ENCODE measurements around the gene E2F2.

Gene E2F2, protein sequence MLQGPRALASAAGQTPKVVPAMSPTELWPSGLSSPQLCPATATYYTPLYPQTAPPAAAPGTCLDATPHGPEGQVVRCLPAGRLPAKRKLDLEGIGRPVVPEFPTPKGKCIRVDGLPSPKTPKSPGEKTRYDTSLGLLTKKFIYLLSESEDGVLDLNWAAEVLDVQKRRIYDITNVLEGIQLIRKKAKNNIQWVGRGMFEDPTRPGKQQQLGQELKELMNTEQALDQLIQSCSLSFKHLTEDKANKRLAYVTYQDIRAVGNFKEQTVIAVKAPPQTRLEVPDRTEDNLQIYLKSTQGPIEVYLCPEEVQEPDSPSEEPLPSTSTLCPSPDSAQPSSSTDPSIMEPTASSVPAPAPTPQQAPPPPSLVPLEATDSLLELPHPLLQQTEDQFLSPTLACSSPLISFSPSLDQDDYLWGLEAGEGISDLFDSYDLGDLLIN

DNA sequence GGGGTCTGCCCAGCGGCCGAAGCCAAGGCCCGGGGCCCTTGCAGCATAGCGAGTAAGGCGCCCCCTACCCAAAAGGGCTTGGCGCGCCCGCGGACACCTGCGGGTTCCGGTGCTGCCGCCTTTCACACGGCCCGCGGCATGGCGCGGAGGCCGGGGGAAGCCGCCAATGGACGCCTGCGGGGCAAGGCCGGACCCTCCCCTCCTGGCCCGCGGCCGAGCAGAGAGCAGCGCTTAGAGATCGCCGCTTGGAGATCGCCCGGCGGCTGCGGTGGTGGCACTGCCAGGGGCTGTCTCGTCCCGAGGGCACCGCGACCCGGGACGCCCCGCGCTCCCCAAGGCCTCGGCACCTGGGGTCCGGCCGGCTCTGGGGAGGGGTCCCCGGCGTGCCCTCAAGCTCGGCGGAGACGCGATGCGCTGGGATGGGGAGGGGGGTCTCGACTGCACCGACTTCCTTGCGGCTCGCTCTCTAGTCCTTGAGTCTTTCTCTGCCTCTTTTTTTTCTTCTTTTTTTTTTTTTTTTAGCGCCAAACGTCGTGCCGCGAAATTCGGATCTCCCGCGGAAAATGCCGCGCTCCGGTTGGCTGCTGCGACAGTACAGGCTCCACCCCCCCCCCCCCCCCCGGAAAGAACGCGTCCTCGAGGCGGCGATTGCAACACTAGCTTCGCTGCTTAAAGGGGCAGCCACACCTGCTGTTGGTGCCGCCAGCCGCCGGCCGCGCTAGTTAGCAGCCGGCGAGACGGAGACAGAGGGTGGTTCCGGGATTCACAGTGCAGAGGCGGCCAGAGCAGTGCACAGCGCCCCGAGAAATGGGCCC, at the start of gene E2F2:
TSS of gene E2F2 (minus strand) at position 487 of the 815 bp plus-strand sequence. CDS start at position 47, 440 bp downstream.
- peak; percentile 93 for DNase-seq (ENCODE audit: low read depth, low spot score)

- no peak for DNase-seq (ENCODE audit: low read depth, low spot score)
These were observed 47.9 kb upstream of the E2F2 start for GRCh38 chr1:23578997-23579363.

DNA sequence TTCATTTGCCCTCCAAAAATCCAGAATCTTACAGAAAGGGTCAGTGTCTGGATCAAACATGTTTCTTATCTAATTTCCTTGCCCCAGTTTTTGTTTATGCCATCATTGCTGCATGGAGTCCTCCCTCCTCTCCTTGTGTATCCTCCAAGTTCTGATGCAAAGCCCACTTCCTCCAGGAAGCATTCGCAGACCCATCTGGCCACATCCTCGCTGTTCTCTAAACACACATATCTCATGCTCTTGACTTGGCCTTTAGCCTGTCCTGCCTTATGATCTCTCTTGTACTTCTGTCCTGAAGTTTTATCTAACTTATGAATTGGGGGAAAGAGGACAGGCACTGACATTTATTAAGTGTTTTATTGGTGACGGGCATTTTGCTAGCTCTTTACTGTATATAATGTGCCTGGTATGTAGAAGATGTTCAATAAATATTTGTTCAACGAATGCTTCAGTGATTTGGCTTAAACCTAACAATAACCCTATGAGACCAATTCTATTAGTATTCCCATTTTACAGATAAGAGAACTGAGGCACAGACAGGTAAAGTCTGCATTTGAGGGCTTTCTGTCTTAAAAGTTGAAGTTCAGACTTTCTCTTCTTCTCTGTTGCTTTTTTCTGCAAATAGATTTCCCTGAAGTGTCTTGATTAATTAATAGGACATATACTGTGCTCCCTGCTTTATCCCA, 47.4 kb upstream of the E2F2 start:
- no peak for DNase-seq (ENCODE audit: low read depth, low spot score)

GRCh38 chr1:23577056-23578004, 46.3 kb upstream of the E2F2 start:
- peak; percentile 48 for DNase-seq (ENCODE audit: low read depth, low spot score)

- DNase-seq (ENCODE audit: low read depth, low spot score), result no peak
These were observed 45.5 kb upstream of the E2F2 start for GRCh38 chr1:23576338-23577055.

DNA sequence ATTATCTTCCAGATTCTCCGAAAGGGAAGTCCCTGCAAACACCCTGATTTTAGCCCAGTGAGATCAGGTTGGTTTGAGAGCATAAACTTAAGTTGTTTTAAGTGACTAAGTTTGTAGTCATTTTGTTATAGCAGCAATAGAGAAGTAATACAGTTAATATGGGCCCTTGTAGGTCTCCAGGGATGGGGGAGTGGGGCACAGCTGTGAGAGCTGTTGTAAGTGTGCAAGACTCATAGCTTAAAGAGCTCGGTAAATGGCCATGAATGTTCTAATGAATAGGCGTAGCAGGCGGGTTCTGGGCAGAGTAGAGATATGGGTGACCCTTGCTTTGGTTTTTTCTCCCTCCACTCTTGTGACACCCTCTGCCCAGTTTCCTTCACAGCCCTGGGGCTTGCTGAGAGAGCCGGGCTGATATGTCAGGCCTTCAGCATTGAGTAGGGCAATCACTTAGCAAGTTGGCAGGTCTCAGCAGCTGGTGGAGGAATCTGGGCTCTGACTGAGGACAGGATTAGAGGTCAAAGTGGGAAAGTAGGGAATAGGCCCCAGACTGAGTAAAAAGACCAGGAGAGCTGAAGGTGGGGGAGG, 44.3 kb upstream of the E2F2 start:
- DNase-seq (ENCODE audit: low read depth, low spot score), result no peak

GRCh38 chr1:23574265-23574754, 43.3 kb upstream of the E2F2 start:
- DNase-seq (ENCODE audit: low read depth, low spot score), result peak; percentile 63

DNA sequence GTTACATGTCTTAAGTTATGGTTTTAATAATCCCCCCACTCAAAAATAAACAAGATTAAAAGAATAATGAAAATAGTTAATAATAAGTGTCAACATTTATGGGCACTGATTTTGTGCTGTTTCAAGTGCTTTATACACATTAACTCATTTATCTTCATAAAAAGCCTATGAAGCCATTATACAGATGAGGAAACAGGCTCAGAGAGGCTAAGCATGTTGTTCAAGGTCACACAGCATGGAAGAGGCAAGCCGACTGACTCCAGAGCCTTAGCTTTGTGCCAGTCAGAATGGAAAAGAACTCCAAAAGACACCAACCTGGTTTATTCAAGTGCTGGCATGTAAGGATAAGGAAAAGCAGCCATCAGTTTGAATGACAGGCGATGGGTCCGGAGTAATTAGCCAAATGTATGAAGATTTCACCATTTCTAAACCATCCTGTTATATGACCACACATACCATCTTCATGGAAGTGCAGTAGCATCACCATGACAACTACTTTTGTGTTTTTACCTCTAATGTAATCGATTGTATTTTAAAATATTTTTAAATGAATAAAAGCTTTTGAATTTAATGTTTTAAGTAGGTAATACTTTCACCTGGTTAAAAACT, 42.6 kb upstream of the E2F2 start:
- DNase-seq (ENCODE audit: low read depth, low spot score), result no peak

- no peak for DNase-seq (ENCODE audit: low read depth, low spot score)
These were observed 40.4 kb upstream of the E2F2 start for GRCh38 chr1:23571465-23571864.

DNA sequence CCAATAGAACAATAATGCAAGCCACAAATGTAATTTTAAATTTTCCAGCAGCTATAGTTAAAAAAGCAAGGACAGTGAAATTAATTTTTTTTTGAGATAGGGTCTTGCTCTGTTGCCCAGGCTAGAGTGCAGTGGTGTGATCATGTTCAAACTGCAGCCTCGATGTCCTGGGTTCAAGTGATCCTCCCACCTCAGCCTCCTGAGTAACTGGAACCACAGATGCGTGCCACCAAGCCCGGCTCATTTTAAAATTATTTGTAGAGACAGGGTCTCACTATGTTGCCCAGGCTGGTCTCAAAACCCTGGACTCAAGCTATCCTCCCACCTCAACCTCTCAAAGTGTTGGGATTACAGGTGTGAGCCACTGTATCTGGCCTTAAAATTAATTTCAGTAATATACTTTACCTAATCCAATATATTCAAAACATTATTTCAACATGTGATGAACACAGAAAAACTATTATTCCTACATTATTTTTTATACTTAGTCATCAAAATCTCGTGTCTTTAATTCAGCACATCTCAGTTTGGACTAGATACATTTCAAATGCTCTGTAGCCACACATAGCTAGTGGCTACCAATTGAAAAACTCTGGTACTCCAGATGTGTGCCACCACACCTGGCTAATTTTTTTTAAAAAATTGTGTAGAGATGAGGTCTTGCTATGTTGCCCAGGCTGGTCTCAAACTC, 39.1 kb upstream of the E2F2 start:
- DNase-seq (ENCODE audit: low read depth, low spot score), result no peak

DNA sequence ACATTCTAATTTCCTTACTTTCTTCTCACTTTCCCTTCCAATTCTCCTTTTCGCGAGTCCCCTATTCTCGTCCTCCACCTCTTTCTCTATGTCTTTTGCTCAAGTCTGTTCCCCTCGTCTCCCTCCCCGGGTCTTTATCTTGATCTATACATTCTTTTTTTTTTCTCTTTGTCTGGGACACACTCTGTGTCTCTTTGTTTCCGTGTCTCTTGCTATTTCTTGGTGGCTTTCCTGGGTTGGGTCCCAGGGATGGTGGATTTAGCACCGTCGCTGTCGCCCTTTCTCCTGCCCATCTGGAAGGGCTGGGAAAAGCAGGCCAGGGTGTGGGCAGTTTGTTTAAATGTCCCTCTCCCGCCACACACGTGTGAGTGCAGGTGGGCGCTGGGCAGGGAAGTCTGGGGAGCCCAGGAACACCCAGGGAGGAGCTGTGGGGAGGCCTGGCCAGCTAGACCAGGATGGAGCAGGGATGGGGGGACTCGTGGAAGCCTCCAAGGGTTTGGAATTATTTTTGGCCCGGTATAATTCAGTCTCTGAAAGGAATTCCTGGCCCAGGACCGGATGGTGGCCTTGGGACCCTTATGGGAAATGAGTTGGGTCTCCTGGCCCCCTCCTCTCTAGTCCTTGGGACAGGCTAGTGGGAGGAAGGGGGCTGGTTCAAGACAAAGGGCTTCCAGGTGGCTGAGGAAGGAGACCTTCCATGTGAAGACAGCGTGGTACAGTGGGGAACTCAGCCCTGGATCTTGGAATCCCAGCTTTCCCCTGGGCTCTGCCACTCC, 37.8 kb upstream of the E2F2 start:
- no peak for DNase-seq (ENCODE audit: low read depth, low spot score)

- DNase-seq (ENCODE audit: low read depth, low spot score), result no peak
These were observed 37.1 kb upstream of the E2F2 start for GRCh38 chr1:23567996-23568607.

GRCh38 chr1:23567629-23567995, 36.6 kb upstream of the E2F2 start:
- DNase-seq (ENCODE audit: low read depth, low spot score), result no peak

DNA sequence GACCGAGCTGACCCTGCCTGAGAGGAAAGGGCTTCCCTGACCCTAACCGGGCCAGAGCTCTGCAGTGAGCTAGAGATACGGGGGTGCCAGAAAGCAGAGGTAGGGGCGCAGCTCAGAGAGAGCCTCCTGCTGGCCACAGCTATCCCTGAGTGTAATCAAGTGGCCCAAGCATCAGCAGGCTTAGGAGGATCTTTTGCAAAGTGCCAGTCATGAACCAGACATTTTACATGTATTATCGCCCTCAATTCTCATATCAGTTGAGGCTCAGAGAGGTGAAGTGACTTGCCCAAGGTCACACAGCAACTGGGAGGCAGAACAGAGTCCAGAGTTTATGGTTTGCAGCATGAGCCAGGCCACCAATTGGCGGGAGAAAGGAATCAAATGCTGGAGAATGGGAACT, 35.3 kb upstream of the E2F2 start:
- no peak for DNase-seq (ENCODE audit: low read depth, low spot score)

DNA sequence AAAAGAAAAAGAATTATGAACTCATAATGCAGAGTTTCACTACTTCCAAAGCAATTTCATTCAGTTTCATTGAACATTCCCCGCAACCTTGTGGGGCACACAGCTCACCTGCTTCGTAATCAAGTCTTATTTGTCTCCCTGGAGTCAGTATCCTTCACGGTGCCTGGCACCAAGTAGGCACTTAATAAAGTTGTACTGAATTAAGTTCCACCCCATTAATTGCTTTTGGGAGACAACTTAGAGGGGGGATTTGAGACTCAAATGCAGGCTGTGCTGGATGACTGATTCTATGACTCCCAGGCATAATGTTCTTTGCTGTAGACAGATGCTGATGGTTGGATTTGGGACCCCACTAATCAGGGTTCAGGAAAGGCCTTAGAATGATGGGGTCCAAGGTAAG, 34.7 kb upstream of the E2F2 start:
- no peak for DNase-seq (ENCODE audit: low read depth, low spot score)

- DNase-seq (ENCODE audit: low read depth, low spot score), result peak; percentile 65
These were observed 33.6 kb upstream of the E2F2 start for GRCh38 chr1:23564529-23565122.

DNA sequence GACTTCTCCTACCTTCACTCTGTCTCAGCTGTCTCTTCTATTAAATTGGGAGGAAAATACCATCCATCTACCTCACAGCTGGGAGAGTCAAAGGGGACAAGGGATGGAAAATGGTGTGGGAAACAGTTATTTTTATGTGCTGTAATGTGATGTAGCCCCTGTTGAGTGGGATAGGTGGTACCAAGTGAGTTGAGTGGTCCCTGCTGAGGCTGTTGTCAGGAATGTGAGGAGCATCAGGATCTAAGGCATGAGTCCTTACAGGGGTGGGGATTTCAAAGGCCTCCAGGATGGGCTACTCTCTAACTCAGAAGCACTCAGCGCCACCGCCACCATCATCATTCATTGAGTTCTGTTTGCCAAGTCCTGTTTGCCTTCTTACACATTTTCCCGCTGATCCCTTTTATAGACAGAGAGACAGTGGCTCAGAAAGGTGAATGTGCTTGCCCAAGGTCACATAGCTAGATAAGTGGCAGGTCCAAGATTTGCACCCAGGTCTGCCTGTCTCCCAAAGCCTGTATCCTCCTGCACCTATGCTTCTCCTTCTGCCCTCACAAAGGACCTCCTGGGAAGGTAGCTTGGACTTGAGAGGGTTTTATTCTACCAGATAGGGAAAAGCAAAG, 32.8 kb upstream of the E2F2 start:
- no peak for DNase-seq (ENCODE audit: low read depth, low spot score)
